AG09319 (cell line): Measurements from ENCODE around the gene EML2.

Experiments used
- DNase-seq: peaks from one replicate; pipeline ENCODE4 v3.0.0-alpha.2; 2010; ENCODE audit warnings: low read depth; ENCODE audit errors: extremely low read depth
- TF ChIP-seq, protein P1 (sequence below): IDR thresholded peaks from 2 replicates; pipeline ENCODE4 v1.5.1; 2011; ENCODE audit warnings: low read depth, mild to moderate bottlenecking, inconsistent platforms, low read length, moderate library complexity

Gene EML2

GRCh38 chr19:45598267-45599001 lies 40.8 kb downstream of the EML2 start:
- TF ChIP-seq, protein P1, sequence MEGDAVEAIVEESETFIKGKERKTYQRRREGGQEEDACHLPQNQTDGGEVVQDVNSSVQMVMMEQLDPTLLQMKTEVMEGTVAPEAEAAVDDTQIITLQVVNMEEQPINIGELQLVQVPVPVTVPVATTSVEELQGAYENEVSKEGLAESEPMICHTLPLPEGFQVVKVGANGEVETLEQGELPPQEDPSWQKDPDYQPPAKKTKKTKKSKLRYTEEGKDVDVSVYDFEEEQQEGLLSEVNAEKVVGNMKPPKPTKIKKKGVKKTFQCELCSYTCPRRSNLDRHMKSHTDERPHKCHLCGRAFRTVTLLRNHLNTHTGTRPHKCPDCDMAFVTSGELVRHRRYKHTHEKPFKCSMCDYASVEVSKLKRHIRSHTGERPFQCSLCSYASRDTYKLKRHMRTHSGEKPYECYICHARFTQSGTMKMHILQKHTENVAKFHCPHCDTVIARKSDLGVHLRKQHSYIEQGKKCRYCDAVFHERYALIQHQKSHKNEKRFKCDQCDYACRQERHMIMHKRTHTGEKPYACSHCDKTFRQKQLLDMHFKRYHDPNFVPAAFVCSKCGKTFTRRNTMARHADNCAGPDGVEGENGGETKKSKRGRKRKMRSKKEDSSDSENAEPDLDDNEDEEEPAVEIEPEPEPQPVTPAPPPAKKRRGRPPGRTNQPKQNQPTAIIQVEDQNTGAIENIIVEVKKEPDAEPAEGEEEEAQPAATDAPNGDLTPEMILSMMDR: no peak
- DNase-seq: no peak

GRCh38 chr19:45597425-45598111 lies 41.6 kb downstream of the EML2 start:
- no peak for DNase-seq
- TF ChIP-seq, protein P1: no peak

DNA sequence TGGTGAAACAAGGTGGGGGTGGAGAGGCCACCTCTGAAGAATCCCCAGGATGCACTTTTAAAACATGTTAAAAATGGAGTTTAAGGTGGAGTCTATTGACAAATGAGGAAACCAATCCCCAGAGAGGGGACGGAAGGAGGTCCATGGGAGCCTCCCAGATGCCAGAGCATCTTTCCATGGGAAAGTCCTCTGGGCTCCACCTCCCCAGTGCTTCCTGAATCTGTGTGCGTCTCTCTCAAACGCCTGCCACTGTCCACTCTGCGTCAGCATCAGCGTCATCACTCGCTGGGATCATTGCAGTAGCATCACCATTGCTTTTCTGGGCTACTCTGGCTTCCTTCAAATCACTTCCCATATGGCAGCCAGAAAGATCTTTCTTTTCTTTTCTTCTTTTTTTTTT lies 43.4 kb downstream of the EML2 start:
- TF ChIP-seq, protein P1: no peak
- DNase-seq: no peak

GRCh38 chr19:45593520-45593919 lies 45.7 kb downstream of the EML2 start:
- no peak for DNase-seq
- TF ChIP-seq, protein P1: no peak

DNA sequence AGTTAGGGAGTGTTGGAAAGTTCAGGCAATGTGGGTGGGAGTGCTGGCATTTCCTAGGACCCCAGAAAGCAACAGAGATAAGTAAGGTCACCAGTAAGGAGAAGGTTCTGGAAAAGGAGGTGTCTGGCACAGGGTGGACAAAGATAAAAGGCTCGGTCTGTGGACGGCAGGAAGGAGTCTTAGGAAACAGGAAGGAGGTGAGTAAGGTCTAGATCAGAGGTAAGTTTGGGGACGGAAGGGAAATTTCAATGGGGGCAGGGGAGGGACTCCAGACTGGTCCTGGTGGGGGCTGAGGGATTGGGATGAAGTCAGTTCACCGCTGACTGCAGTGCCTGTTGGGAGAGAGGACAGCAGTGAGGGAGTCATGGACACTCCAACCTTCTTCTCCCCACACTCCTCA lies 46.8 kb downstream of the EML2 start:
- no peak for DNase-seq
- TF ChIP-seq, protein P1: no peak

- TF ChIP-seq, protein P1: no peak
- no peak for DNase-seq
Measured at GRCh38 chr19:45591638-45592005, 47.6 kb downstream of the EML2 start.

GRCh38 chr19:45591004-45591637 lies 48.1 kb downstream of the EML2 start:
- DNase-seq: no peak
- TF ChIP-seq, protein P1: peak; percentile 40
